Panc1 (cell line): ENCODE measurements around the gene WFDC10A. TPM values are rescaled to one million over a fixed set of nuclear protein-coding genes. Genes with fewer than 3 reads are reported as not detected.

ENCODE experiments used
- ATAC-seq: fragments of 200-7000 bp; cut with Tn5 transposase; 2 replicates; pipeline ENCODE4 v1.9.1; 2020; ENCODE audit warnings: mild to moderate bottlenecking, moderate library complexity
- BruUV-seq: library from RNA; stranded (reverse); fragments of 400-500 nt; replicated peaks from 2 replicates; lab custom pipeline; 2021; lab: Mats Ljungman, UMichigan
- CTCF ChIA-PET: fragments of 300-600 bp; sonication (Branson Sonifier 250); formaldehyde crosslinking; loops from one replicate; lab custom pipeline; 2022; ENCODE audit warnings: antibody characterized with exemption; lab: Charles Lee
- POLR2A ChIA-PET: fragments of 300-600 bp; sonication (Branson Sonifier 250); formaldehyde crosslinking; loops from one replicate; lab custom pipeline; 2022; ENCODE audit warnings: antibody characterized with exemption; lab: Charles Lee
- DNase-seq: peaks from one replicate; pipeline ENCODE4 v3.0.0-alpha.2; 2010; ENCODE audit warnings: low read depth, low spot score
- H3K27ac ChIP-seq: 2 replicates; pipeline ENCODE4 v1.5.1; 2011; ENCODE audit warnings: mild to moderate bottlenecking, low read length, inconsistent platforms
- H3K27me3 ChIP-seq: fragments of 200-500 bp; sonication (Bioruptor generic); 2 replicates; pipeline ENCODE4 v1.6.0; 2014; ENCODE audit warnings: low read length, inconsistent platforms; ENCODE audit not compliant: control insufficient read depth, insufficient read depth
- H3K36me3 ChIP-seq: fragments of 200-500 bp; sonication (Bioruptor generic); 2 replicates; pipeline ENCODE4 v1.5.1; 2014; ENCODE audit warnings: inconsistent platforms, mild to moderate bottlenecking, low read length, moderate library complexity; ENCODE audit not compliant: control insufficient read depth, insufficient read depth
- H3K4me1 ChIP-seq: 2 replicates; pipeline ENCODE4 v1.5.1; 2011; ENCODE audit warnings: inconsistent platforms, mild to moderate bottlenecking, low read length, moderate library complexity; ENCODE audit not compliant: control insufficient read depth, insufficient read depth
- H3K4me3 ChIP-seq, 2 experiments: 2 replicates each; pipeline ENCODE4 v1.5.1; 2011 to 2012; ENCODE audit warnings: low read depth in 2 of 2, low read length in 2 of 2, mild to moderate bottlenecking in 2 of 2, inconsistent platforms in 1 of 2, moderate library complexity in 1 of 2
- H3K9me3 ChIP-seq: fragments of 200-500 bp; sonication (Bioruptor generic); 2 replicates; pipeline ENCODE4 v1.5.1; 2014; ENCODE audit warnings: low read depth, mild to moderate bottlenecking, inconsistent platforms, low read length, moderate library complexity; ENCODE audit not compliant: control insufficient read depth, insufficient read depth
- POLR2AphosphoS5 ChIP-seq: IDR thresholded peaks from 2 replicates; pipeline ENCODE4 v1.6.1; 2012; ENCODE audit warnings: mild to moderate bottlenecking, low read depth, low read length, moderate library complexity
- SIN3A ChIP-seq: IDR thresholded peaks from 2 replicates; pipeline ENCODE4 v1.6.1; 2012; ENCODE audit warnings: low read depth, mild to moderate bottlenecking, low read length, moderate library complexity, borderline replicate concordance; ENCODE audit not compliant: insufficient read depth
- TCF7L2 ChIP-seq: IDR thresholded peaks from 2 replicates; pipeline ENCODE4 v1.6.1; 2011; ENCODE audit warnings: mild to moderate bottlenecking, low read depth, low read length, inconsistent platforms
- in situ Hi-C: cut with HindIII; loops from 2 replicates; pipeline ENCODE4 v1.10.0; 2016; ENCODE audit warnings: low sequenced_read_pairs, low pct_unique_long_range_greater_than_20kb
- intact Hi-C: fragments of 100-400 bp; cut with micrococcal nuclease; formaldehyde crosslinking; loops from one replicate; pipeline ENCODE4 v1.10.0; 2022; ENCODE audit not compliant: unreplicated experiment
- total RNA-seq: library from RNA; stranded (reverse); gene quantifications from one replicate; pipeline ENCODE4 v1.2.1, GENCODE V29; 2021; ENCODE audit not compliant: unreplicated experiment
- TF ChIP-seq, protein P1 (sequence below), 2 experiments: IDR thresholded peaks; 2 replicates each; pipeline ENCODE4 v1.6.1; 2011 to 2012; ENCODE audit warnings: low read depth in 2 of 2, control low read depth in 1 of 2, low read length in 1 of 2, mild to moderate bottlenecking in 1 of 2, moderate library complexity in 1 of 2; ENCODE audit not compliant: insufficient read depth in 1 of 2
- TF ChIP-seq, protein P2 (sequence below): fragments of 450-650 bp; IDR thresholded peaks from 2 replicates; pipeline ENCODE4 v1.5.1; 2017; ENCODE audit warnings: mild to moderate bottlenecking

The WFDC10A gene
- total RNA-seq, 1 experiment from 2014 or later = not detected

GRCh38 chr20:45611054-45611453 is 18.5 kb upstream of the WFDC10A start:
- DNase-seq = no peak
- in situ Hi-C loops (no loop called here), intact Hi-C loops (no loop called here)
- ChIA-PET CTCF (no interaction called here), POLR2A (no interaction called here)
- TF ChIP-seq, protein P1, sequence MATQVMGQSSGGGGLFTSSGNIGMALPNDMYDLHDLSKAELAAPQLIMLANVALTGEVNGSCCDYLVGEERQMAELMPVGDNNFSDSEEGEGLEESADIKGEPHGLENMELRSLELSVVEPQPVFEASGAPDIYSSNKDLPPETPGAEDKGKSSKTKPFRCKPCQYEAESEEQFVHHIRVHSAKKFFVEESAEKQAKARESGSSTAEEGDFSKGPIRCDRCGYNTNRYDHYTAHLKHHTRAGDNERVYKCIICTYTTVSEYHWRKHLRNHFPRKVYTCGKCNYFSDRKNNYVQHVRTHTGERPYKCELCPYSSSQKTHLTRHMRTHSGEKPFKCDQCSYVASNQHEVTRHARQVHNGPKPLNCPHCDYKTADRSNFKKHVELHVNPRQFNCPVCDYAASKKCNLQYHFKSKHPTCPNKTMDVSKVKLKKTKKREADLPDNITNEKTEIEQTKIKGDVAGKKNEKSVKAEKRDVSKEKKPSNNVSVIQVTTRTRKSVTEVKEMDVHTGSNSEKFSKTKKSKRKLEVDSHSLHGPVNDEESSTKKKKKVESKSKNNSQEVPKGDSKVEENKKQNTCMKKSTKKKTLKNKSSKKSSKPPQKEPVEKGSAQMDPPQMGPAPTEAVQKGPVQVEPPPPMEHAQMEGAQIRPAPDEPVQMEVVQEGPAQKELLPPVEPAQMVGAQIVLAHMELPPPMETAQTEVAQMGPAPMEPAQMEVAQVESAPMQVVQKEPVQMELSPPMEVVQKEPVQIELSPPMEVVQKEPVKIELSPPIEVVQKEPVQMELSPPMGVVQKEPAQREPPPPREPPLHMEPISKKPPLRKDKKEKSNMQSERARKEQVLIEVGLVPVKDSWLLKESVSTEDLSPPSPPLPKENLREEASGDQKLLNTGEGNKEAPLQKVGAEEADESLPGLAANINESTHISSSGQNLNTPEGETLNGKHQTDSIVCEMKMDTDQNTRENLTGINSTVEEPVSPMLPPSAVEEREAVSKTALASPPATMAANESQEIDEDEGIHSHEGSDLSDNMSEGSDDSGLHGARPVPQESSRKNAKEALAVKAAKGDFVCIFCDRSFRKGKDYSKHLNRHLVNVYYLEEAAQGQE (IDR thresholded peaks at IDR 0.05; ENCODE audit: insufficient read depth in 1 of 2, low read depth in 2 of 2, low read length in 1 of 2) = no peak
- TF ChIP-seq POLR2AphosphoS5 = no peak
- no peak for TF ChIP-seq SIN3A
- TF ChIP-seq, protein P2, sequence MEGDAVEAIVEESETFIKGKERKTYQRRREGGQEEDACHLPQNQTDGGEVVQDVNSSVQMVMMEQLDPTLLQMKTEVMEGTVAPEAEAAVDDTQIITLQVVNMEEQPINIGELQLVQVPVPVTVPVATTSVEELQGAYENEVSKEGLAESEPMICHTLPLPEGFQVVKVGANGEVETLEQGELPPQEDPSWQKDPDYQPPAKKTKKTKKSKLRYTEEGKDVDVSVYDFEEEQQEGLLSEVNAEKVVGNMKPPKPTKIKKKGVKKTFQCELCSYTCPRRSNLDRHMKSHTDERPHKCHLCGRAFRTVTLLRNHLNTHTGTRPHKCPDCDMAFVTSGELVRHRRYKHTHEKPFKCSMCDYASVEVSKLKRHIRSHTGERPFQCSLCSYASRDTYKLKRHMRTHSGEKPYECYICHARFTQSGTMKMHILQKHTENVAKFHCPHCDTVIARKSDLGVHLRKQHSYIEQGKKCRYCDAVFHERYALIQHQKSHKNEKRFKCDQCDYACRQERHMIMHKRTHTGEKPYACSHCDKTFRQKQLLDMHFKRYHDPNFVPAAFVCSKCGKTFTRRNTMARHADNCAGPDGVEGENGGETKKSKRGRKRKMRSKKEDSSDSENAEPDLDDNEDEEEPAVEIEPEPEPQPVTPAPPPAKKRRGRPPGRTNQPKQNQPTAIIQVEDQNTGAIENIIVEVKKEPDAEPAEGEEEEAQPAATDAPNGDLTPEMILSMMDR = no peak
- TF ChIP-seq TCF7L2 = no peak
- no peak overlapping the region for H3K4me3 ChIP-seq
- ATAC-seq = no peak
- H3K4me1 ChIP-seq = no peaks in the 10 kb centered on the region
- H3K9me3 ChIP-seq = no peaks in the 10 kb centered on the region; the same call in 1 of the 2 replicates
- no peak overlapping the region for H3K27ac ChIP-seq
- H3K36me3 ChIP-seq = no peaks in the 10 kb centered on the region
- H3K27me3 ChIP-seq = peaks cover 9% of the 10 kb centered on the region
- BruUV-seq = no TSS peak

DNA sequence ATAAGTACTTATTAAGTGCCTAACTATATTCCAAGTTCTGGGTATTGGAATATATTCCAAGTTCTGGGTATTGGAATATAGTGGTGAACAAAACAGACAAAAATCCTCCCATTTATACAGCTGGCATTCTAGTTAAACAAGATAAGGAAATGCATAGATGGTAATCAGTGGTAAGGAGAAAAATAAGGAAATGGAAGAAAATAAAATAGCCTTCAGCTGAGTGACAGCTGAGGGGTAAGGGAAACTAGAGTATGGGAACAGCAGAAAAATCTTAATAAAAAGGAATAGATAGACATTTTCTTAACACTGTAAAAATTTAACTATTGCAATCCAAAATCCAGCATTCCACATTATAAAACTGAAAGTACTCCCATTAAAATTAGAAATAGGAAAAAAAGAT is 17.2 kb upstream of the WFDC10A start:
- Histone ChIP-seq H3K9me3 (no peaks in the 10 kb centered on the region), H3K4me3 (no peak overlapping the region), H3K4me1 (no peaks in the 10 kb centered on the region), H3K27me3 (peaks cover 9% of the 10 kb centered on the region), H3K27ac (no peak overlapping the region), H3K36me3 (no peaks in the 10 kb centered on the region)
- ATAC-seq (no peak), DNase-seq (no peak)
- ChIA-PET POLR2A (no interaction called here), CTCF (interaction anchor here (0.6 kb wide), 1 partner anchor 17 kb away, joined by 3 read pairs; the partner anchor contains the start of gene WFDC10A)
- no peak for TF ChIP-seq SIN3A
- intact Hi-C loops = no loop called here
- in situ Hi-C loops = no loop called here
- no TSS peak for BruUV-seq

DNA sequence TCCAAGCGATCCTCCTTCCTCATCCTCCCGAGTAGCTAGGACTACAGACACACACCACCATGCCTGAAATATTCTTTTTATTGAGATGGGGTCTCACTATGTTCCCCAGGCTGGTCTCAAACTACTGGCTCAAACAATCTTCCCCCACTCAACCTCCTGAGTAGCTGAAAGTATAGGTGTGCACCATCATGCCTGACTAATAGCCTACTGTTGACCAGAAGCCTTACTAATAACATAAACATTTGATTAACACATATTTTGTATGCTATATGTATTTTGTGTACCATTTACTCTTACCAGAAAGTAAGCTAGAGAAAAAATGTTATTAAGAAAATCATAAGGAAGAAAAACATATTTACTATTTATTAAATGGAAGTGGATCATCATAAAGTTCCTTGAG is 11.9 kb upstream of the WFDC10A start:
- intact Hi-C loops = no loop called here
- Histone ChIP-seq H3K9me3 (no peaks in the 10 kb centered on the region), H3K4me1 (no peaks in the 10 kb centered on the region), H3K27me3 (peaks cover 6% of the 10 kb centered on the region), H3K27ac (no peak overlapping the region), H3K4me3 (no peak overlapping the region), H3K36me3 (no peaks in the 10 kb centered on the region; the same call in 1 of the 2 replicates)
- DNase-seq (no peak), ATAC-seq (no peak)
- POLR2A ChIA-PET = no interaction called here
- CTCF ChIA-PET = no interaction called here
- no TSS peak for BruUV-seq
- no peak for TF ChIP-seq SIN3A
- TF ChIP-seq TCF7L2 = no peak
- TF ChIP-seq, protein P2 = no peak
- TF ChIP-seq POLR2AphosphoS5 = no peak
- TF ChIP-seq, protein P1 (IDR thresholded peaks at IDR 0.05; ENCODE audit: insufficient read depth in 1 of 2, low read depth in 2 of 2, low read length in 1 of 2) = no peak
- in situ Hi-C loops = no loop called here
